NCI-H748 (cell line): ENCODE data around the gene GABBR2.

Source experiments
- DNase-seq: peaks from one replicate; lab custom pipeline; 2025; ENCODE audit not compliant: unreplicated experiment; lab: John Stamatoyannopoulos, UW

The GABBR2 gene

GRCh38 chr9:98634685-98635336, 73.9 kb downstream of the GABBR2 start:
- no peak for DNase-seq

- no peak for DNase-seq
Measured at GRCh38 chr9:98632839-98633238, 75.9 kb downstream of the GABBR2 start.

- DNase-seq, result no peak
Measured at GRCh38 chr9:98627296-98627695, 81.4 kb downstream of the GABBR2 start.

- no peak for DNase-seq
Measured at GRCh38 chr9:98625728-98626127, 83.0 kb downstream of the GABBR2 start.

GRCh38 chr9:98619788-98620187, 88.9 kb downstream of the GABBR2 start:
- DNase-seq, result no peak

- DNase-seq, result no peak
Measured at GRCh38 chr9:98615633-98616032, 93.1 kb downstream of the GABBR2 start.

GRCh38 chr9:98614941-98615340, 93.8 kb downstream of the GABBR2 start:
- no peak for DNase-seq

- no peak for DNase-seq
Measured at GRCh38 chr9:98612061-98612752, 96.5 kb downstream of the GABBR2 start.

GRCh38 chr9:98611319-98611718, 97.4 kb downstream of the GABBR2 start:
- no peak for DNase-seq

GRCh38 chr9:98610711-98611110, 98.0 kb downstream of the GABBR2 start:
- no peak for DNase-seq

GRCh38 chr9:98610211-98610610, 98.5 kb downstream of the GABBR2 start:
- DNase-seq, result no peak

GRCh38 chr9:98609646-98610045, 99.1 kb downstream of the GABBR2 start:
- DNase-seq, result no peak

- no peak for DNase-seq
Measured at GRCh38 chr9:98607787-98608186, 100.9 kb downstream of the GABBR2 start.

GRCh38 chr9:98607152-98607551, 101.6 kb downstream of the GABBR2 start:
- no peak for DNase-seq

GRCh38 chr9:98606730-98607129, 102.0 kb downstream of the GABBR2 start:
- DNase-seq, result no peak

- no peak for DNase-seq
Measured at GRCh38 chr9:98605116-98605515, 103.6 kb downstream of the GABBR2 start.

- no peak for DNase-seq
Measured at GRCh38 chr9:98603821-98604383, 104.8 kb downstream of the GABBR2 start.

GRCh38 chr9:98602839-98603500, 105.8 kb downstream of the GABBR2 start:
- DNase-seq, result no peak

GRCh38 chr9:98600631-98601030, 108.1 kb downstream of the GABBR2 start:
- DNase-seq, result no peak

GRCh38 chr9:98599566-98600216, 109.0 kb downstream of the GABBR2 start:
- DNase-seq, result no peak

- no peak for DNase-seq
Measured at GRCh38 chr9:98598861-98599260, 109.9 kb downstream of the GABBR2 start.
